DLD1 (cell line): ENCODE data around the gene EXOC3L4.

Experiments used
- in situ Hi-C: cut with HindIII; loops from 2 replicates; pipeline ENCODE4 v1.10.0; 2017; ENCODE audit warnings: low sequenced_read_pairs

EXOC3L4 gene

DNA sequence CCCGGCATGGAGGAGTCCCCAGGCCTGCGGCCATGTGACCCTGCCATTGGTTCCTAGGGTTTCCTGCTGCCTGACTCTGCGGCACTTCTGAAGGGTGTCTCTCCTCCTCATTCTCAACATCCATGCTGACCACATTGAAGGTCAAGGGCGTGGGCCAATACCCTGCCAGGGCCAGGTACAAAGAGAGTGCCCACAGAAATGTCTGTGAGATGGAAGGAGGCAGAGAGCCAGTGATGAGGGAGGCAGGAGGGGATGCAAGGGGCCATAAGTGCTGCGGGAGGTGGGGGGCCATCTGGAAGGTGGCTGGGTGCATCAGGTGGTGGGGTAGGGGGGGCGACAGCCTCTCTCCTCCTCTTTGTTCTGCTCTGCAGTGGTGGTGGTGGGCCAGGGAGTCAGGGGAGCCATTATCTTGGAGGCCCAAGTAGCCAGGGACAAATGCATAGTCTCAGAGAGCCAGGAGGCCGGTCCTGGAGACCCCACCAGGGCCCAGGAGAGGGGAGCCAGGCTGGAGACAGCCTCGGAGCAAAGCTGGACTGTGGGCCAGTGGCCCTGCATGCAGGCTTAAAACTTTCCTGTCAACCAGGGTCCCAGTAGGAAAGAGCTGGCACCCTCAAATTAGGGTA is 24.2 kb upstream of the EXOC3L4 start:
- in situ Hi-C loops = no loop called here

DNA sequence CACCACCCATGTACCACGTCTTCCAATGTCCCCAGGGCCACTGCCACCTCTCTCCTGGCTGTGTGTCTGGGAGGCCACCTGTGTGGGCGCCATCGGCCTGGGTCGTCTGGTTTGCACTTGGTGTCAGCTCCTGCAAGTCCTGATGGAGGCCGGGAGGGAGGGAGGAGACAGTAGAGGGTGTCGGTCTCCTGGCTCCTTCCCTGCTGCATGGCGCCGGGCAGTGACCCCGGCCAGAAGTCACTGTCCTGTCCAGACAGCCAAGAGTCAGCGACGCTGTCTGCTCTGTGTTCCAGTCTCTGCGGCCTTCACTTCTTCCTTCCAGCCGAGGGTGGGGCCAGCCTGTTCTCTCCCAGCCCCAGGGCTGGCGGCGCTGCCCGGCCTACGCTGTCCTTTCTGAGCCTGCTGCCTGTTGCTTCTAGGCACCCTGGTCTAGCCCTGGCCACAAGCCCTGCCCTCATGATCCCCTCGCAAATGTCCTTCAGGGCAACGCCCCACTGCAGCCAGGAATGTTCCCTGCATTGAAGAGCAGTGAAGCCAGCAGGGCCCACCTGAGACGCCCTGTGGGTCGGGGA is 23.5 kb upstream of the EXOC3L4 start:
- in situ Hi-C loops = no loop called here

DNA sequence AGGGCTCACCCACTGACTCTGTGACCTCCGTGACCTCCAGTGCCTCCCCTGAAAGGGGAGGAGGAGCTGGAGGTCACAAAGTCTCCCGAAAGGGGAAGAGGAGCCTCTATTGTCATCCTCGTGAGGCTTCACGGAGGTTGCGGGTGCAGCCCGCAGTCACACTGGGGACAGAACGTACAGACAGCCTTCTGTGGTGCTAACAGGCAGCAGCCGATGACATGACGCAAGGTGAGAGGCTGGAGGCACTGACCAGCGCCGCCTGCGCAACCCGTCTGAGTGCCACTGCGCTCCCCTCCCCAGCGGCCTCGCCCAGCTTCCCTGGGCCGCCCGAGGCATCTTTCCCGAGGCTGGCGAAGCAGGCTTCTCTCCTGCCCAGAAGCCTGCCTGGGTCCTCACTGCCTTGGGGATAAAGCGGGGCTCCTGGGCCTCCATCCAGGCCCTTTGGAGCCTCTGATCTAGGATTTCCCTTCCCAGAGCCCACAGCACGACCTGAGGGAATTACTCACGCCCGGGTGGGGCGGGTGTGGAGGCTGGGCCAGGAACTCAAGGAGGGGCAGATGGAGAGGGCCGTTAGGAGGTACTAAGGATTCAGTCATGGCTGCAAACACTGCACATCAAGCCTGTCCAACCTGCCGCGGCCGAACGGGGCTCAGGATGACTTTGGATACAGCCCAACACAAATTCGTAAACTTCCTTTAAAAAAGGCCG is 22.8 kb upstream of the EXOC3L4 start:
- in situ Hi-C loops = no loop called here

DNA sequence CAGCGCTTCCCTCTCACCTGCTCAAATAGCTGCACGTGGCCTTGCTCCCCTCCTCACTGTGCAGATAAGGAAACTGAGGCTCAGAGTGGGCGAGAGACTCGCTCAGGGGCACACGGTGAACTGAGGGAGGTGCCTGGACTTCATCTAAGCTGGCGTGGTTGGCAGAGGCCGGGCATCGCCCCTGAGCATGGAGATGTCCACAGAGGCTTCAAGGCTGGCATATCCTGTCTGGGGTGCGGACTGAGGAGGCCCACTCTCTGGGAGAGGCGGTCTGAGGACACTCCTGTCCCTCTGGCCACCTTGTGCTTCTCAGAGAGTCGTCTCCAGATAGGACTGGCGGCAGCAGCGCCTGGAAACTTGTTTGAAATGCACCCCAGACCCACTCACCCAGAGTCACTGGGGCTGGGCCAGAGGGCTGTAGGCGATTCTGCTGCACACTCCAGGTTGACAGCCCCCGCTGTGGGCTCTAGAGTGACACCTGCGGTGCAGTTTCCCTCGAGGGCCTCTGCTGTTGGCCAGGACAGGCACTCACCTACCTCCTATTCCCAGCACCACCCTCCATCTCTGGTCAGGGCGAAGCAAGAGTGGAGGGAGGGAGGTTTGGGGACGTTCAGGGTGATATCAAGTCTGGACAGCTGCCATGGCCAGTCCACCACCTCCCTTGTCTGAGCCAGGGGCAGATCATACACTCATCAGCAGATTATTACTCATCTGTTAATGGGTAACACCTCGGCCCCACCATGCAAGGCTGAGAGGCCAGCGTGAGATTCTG is 21.7 kb upstream of the EXOC3L4 start:
- in situ Hi-C loops = no loop called here

DNA sequence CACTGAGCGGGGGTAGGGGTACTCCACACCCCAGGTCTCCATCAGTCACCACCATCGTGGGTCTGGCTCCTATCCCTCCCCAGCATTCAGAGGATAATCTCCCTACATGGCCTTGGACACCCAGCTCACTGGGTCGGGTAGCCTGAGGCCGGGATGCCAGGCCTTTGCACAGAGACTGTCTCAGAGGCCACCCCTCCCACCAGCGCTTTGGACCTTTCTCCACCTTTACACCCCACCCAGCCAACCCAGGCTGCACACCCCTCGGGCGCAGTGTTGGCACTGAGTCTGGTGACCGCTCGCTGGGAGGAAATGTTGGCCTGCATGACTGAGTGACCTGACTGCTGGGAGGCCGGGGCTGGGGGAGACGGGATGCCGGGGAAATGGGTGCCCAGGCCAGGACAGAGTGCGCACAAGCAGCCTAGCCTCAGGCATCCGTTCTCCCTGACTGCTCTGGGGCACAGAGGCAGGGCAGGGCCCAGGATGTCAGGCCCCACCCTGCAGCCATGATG is 21.1 kb upstream of the EXOC3L4 start:
- in situ Hi-C loops = no loop called here

DNA sequence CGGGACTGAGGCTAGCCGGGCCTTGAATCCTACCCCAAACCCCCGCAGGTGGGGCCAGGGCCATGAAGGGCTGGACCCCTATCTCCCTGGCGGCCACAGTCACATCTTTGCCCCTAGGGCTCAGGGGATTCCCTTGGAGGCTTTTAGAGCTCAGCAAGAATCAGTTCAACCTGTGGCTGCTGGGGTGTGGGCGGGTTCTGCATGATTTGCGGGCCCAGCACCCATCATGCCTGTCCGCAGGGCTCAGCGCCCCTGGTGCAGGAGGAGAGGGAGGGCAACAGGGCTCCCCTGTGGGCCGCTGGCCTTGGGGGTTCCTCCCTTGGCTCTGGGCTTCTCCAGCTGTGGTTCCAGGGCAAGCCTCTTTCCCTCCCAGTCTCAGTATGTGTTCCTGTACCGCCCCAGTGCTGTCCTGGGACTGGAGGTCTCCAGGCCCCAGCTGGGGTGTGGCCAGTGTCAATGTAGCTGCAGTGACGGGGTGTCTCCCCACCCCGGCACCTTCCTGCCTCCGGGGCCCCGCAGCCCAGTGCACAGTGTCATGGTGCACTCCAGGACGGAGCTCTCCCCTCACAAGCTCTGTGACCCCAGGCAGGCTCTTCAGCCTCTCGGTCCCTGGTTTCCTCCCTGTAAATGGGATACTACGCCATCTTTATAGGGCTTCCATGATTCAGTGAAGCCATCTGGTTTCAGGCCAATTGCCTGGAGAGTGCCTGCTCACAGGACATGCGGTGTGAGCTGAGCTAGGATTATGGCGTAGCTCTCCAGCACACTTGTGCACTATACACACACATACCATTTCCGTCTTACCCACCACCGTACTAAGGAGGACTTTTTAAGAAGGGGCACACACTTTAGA is 20.4 kb upstream of the EXOC3L4 start:
- in situ Hi-C loops = no loop called here

DNA sequence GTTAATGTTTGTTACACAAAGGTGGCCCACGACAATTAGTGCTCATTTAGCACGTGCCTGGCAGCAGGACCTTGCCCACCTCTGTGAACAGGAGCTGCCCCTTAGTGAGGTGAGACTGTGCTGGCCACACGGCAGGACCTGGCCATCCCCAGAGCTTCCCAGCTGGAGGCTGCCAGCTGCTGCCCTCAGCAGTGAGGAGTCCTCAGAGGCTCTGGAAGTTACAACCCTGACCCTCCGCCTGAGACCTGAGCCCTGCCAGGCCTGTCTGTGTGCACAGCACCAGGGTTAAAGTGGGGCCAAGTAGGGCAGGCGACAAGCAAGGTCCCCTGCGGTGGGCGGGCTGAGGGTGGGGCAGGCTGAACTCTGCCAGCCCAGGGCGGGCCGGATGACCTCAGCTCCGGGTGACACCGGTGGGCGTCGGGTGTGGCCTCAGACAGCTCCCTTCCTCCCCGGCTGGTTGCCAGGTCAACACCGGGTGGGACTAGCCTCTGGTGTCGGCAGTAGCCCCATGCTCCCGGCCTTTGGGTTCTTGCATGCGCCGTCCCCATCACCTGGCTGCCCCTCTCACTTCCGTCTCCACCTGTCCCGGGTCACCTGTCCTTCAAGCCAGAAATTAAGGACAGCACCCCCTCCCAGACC is 19.7 kb upstream of the EXOC3L4 start:
- in situ Hi-C loops = no loop called here

DNA sequence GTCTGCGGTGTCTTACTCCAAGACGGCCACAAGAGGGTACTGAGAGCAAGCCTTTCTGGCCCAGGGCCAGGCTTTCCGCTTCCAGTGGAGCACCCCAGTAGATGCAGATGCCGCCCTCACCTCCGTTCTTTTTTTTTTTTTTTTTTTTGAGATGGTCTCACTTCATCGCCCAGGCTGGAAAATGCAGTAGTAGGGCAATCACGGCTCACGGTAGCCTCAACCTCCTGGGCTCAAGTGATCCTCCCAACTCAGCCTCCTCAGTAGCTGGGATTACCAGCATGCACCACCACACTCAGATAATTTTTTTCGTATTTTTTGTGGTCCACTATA is 16.1 kb upstream of the EXOC3L4 start:
- in situ Hi-C loops = no loop called here

DNA sequence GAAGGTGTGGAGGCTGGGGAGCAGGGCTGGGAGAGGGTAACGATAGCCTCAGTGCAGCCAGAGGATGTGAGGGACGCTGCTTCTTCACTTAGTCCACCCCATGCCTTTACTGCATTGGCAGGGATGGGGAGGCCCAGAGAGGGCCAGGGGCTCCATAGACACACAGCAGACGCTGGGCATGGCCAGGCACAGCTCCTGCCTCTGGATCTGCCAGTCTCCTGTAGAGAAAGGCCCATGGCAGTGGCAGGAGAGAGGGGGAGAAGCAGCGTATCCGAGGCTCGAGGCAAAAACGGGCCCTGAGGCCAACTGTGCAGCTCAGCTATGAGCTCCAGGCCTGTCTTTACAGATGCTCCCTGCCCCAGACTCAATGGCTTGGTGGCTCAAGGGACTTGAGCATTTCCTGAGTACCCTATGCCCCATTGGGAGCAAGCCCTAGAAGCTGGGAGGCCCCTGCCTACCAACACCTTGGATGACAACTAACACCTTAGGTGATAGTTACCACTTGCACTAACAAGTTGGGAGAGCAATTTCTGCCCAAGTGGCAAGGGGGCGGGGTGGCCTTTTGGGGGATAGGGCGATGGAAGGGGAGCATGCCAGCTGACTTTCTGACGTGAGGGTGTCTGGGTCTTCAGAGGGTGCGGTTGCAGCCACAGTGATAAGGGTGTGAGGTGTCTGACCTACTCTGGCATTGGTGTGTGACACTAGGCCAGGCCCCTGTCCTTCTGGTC is 15.5 kb upstream of the EXOC3L4 start:
- in situ Hi-C loops = no loop called here

DNA sequence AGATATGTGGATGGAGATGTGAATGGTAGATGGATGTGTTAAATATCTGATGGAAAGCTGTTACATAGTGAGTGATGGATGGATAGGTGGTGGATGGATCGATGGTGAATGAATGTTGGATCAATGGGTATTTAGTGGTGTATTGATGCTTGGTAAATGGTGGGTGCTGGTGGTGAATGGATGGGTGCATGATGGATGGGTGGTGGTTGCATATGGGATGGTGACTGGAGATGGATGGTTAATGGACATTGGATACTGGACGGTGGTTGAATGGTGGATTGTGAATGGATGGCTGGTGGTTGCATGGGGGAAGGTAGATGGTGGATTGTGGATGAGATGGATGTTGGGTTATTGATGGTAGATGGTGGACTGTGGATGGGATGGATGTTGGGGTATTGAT is 12.6 kb upstream of the EXOC3L4 start:
- in situ Hi-C loops = no loop called here

DNA sequence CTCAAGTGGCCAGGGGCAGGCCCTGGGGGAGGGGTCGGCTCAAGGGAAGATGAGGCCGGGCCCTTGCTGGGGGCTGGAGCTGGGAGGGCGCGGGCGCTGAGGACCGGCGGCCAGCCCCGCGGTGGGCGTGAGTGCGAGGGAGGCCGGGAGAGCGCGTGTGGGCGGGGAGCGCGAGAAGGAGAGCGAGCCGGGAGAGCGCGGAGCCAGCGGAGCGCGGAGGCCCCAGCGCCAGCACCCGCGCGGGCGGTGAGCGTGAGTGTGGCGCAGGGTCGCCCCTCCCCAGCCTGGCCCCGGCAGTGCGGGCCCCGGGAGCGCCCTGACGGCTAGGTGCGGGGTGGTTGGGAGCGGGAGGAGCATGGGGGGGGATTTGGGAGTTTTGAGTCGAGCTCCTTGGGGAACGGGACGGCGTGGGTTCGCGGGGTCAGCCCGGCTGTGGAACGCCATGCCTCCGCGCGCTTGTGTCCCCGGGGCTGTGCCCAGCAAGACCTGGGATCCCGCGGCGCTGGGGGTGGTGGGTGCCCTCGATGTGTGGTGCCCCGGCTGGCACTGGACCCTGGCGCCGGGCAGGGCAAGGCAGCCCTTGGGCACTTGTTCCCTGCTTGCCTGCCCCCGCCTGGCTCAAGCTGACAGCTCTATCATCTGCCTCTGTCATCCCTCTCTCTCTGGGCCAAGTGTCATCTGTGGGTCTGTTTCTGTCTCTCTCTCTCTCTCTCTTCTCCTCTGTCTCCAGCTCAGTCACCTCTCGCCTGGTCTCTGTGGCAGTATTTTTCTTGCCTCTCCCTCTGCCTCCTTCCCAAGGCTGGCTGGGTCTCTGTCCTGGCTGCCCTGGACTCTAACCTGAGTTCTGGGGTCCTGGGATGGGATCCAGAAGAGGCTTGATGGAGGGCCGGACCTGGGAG is 10.3 kb upstream of the EXOC3L4 start, which contains the start of gene LBHD2:
LBHD2 (plus strand) TSS at position 190 of the 899 bp plus-strand sequence. CDS start 1,803 bp downstream, outside the sequence.
- in situ Hi-C loops = no loop called here

DNA sequence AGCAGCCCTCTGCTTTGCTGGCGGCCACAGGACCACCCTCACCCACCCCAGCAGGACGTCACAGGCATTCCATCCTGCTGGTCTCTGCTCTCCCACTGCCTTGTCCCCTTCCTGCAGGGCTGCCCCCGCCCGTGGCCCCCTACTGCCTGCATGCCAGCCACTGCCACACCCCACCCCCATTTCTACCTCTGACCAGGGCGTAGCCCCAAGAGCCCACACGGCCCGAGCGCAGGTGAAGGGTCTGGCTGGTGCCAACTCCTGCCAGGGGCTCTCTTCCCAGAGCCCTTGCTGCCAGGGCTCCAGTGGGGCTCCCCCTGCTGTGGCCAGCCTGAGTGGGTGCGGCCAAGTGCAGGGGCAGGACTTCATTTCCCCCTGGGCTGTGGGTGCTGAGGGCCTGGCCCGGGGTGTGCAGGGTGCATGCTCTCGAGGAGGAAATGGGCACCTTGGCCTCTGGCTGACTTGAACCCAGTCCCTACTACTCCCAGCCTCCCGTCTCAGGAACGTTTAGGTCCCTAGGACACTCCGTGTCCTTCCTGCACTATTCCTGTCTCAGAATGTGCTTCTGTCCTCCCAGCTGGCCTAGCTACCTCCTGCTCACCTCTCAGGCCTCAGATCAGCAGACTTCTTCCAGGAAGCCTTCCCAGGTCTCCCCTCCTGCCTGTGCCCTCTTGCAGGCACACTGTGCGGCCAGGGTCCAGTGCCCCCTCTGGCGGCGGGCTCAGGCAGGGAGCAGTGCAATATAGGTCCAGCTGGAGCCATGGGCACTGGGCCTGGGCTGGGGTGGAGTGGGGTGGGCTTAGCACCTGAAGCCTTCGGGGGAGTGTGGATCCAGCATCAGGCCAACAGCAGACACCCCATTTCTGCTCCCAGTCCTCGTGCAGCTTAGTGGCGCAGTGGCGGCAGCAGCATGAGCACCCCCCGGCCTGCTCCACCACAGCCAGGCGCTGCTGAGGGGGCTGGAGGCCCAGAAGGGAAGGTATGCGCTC is 9.1 kb upstream of the EXOC3L4 start:
- in situ Hi-C loops = no loop called here

DNA sequence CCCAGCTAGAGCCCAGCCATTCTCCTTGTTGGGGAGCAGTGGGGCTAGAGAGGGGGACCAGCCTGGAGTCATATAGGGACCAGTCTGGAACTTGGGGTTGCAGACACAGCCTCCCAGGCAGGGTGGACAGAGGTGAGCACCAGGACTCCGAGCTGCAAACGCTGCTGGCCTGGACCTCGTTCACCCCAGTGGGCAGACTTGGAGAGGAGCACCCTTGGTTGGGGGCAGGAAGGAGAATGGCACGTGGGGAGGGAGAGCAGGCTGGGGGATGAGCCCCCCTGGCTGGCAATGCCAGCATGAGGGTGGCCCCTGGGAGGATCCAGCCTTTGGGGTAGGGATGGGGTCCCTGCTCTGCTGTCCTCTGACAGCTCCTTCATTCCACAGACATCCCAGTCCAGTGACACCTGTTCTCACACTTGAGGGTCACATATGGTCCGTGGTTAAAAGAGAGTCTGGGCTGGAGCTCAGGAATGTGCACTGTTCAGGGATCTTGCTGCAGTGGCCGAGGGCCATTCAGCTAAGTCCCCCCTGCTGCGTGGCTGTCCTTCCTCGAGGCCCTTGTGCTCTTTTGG is 7.7 kb upstream of the EXOC3L4 start:
- in situ Hi-C loops = no loop called here

DNA sequence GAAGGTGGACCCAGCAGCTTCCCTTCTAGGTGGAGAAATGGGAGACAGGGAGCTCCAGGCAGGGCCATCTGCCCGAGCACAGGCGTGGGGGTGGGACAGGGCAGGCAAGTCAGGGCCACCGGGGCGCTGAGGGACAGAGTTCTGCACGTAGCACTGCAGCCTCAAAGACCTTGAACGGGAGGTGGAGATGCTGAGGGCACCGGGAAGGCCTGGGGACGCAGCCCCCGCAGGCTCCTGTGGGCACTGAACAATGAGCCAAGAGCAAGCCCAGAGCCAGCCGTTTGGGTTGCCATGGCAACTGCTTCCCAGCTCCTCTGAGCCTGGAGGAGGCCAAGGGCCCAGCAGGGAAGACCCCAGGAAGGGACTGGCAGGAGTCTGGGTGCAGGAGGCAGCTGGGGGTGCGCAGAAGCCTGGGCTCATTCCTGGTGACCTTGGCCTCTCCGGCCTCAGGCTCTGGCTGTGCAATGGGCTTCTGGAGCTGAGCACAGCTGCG is 7.1 kb upstream of the EXOC3L4 start:
- in situ Hi-C loops = no loop called here

DNA sequence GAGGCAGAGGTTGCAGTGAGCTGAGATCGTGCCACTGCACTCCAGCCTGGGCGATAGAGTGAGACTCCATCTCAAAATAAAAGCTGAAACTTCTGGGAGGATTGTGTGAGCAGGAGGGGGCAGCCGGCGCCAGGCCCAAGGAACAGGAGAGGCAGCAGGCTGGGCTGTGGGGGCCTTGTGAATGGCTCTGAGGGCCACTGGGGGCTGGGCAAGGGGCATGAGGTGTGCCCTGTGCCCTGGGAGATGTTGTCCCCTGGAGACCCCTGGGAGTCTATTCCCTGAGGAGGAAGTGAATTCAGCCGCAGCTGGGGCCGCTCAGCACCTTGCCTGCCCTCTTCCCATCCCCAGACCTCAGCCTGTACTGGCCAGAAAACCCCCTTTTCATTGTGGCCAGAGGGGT is 5.6 kb upstream of the EXOC3L4 start:
- in situ Hi-C loops = no loop called here

DNA sequence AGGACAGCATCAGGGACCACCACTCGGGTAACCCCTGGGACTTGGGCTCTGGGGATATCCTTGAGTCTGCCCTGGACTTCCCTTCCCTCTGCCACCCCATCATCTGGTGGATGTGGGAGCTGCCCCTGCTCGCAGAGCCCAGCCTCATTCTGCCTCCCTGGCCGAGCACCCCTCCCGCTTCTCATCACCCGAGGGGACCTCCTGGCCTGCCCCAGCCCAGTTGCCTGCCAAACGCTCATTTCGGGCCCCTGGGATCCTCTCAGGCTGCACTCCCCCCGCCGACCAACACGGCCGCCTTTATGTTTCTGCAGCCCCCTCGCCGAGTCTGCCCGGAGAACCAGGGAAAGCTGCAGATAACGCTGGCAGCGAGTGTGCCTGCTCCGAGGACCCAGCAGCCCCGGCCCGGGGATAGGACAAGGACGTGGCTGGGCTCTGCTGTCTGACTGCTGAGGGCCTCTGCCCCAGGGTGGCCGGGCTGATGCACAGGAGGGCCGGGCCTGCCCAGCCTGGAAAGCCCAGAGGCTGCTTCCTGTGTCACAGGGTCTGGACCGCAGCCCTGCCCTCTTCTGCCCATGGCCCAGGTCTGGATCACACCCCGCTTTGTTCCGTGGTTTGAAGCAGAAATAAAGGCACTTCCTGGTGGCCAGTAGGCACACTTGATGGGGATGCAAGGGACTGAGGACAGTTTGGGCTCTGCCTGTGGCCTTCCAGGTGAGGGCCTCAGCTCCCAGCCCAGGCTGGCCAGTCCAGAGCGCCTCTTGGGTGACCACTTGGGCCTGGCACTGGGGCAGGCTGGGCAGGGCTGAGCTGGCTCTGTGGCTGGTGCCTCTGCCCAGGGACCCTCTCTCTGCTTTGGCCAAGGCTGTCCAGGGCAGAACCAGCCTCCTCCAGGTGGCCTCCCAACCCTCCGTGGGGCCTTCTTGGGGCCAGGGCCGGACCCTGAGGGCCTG is 4.9 kb upstream of the EXOC3L4 start:
- in situ Hi-C loops = no loop called here
